H1 (cell line): Measurements from ENCODE around the gene KIF26B. TPM values are rescaled to one million over a fixed set of nuclear protein-coding genes. Genes with fewer than 3 reads are reported as not detected.

Source experiments
- CTCF ChIA-PET: fragments of 300-600 bp; sonication (Branson Sonifier 250); formaldehyde crosslinking; loops from one replicate; lab custom pipeline; 2021; ENCODE audit not compliant: partially characterized antibody; lab: Charles Lee
- POLR2A ChIA-PET: fragments of 300-600 bp; sonication (Branson Sonifier 250); formaldehyde crosslinking; loops from one replicate; lab custom pipeline; 2021; ENCODE audit warnings: inconsistent platforms; ENCODE audit not compliant: partially characterized antibody; lab: Charles Lee
- DNase-seq, 2 experiments: peaks; one replicate each; pipeline versions ENCODE4 v3.0.0 to v3.0.0-alpha.2; 2010 to 2022; ENCODE audit warnings: low spot score in 2 of 2, low read depth in 1 of 2, mixed read lengths in 1 of 2
- FAIRE-seq: peaks from 2 replicates; lab custom pipeline; 2011; peaks lifted over from hg19 to GRCh38; lab: Jason Lieb, UNC
- H2AFZ ChIP-seq: 2 replicates; pipeline ENCODE4 v1.8.1; 2012; ENCODE audit warnings: low read length, inconsistent platforms
- H2AK5ac ChIP-seq: 2 replicates; pipeline ENCODE4 v1.6.1; 2013; ENCODE audit warnings: low read depth, low read length
- H2BK120ac ChIP-seq: replicated peaks from 2 replicates; pipeline ENCODE3; 2013; ENCODE audit warnings: low read depth, low read length, inconsistent platforms
- H2BK12ac ChIP-seq: 2 replicates; pipeline ENCODE4 v1.6.1; 2013; ENCODE audit warnings: low read depth, low read length
- H2BK15ac ChIP-seq: 2 replicates; pipeline ENCODE4 v1.6.1; 2013; ENCODE audit warnings: low read length
- H2BK20ac ChIP-seq: 2 replicates; pipeline ENCODE4 v1.6.1; 2013; ENCODE audit warnings: low read length
- H2BK5ac ChIP-seq: 2 replicates; pipeline ENCODE4 v1.6.1; 2013; ENCODE audit warnings: low read depth, low read length
- H3K14ac ChIP-seq: 2 replicates; pipeline ENCODE4 v1.6.1; 2013; ENCODE audit warnings: inconsistent platforms; ENCODE audit not compliant: insufficient read length
- H3K18ac ChIP-seq: 2 replicates; pipeline ENCODE4 v1.6.1; 2013; ENCODE audit warnings: low read length; ENCODE audit errors: extremely low read depth
- H3K23ac ChIP-seq: 2 replicates; pipeline ENCODE4 v1.6.1; 2013; ENCODE audit warnings: inconsistent platforms; ENCODE audit not compliant: insufficient read length
- H3K23me2 ChIP-seq: 2 replicates; pipeline ENCODE4 v1.6.1; 2013; ENCODE audit warnings: low read depth, low read length
- H3K27ac ChIP-seq: 2 replicates; pipeline ENCODE4 v1.6.1; 2011; ENCODE audit warnings: low read depth, low read length, inconsistent platforms
- H3K27me3 ChIP-seq, 4 experiments: replicated peaks in 1 of 4; 1 replicate in 1 of 4; 2 replicates in 3 of 4; pipeline versions ENCODE4 v1.6.1 to v1.8.1; 2011 to 2013; ENCODE audit warnings: low read length in 3 of 4, mild to moderate bottlenecking in 3 of 4, inconsistent platforms in 2 of 4, mixed read lengths in 2 of 4, moderate library complexity in 1 of 4; ENCODE audit not compliant: control insufficient read depth in 3 of 4, insufficient read depth in 3 of 4; ENCODE audit errors: extremely low read depth in 1 of 4
- H3K36me3 ChIP-seq, 4 experiments: 2 replicates each; pipeline versions ENCODE4 v1.6.1 to v1.8.1; 2011 to 2013; ENCODE audit warnings: mild to moderate bottlenecking in 4 of 4, low read length in 3 of 4, moderate library complexity in 2 of 4, control low read depth in 1 of 4, inconsistent platforms in 1 of 4; ENCODE audit not compliant: insufficient read depth in 4 of 4, control insufficient read depth in 2 of 4
- H3K4ac ChIP-seq: replicated peaks from 2 replicates; pipeline ENCODE3; 2013; ENCODE audit warnings: low read length, low read depth, mixed read lengths, inconsistent platforms; ENCODE audit not compliant: insufficient read length
- H3K4me1 ChIP-seq, 4 experiments: replicated peaks in 1 of 4; 1 replicate in 1 of 4; 2 replicates in 3 of 4; pipeline versions ENCODE4 v1.6.1 to v1.8.1; 2011 to 2013; ENCODE audit warnings: low read length in 3 of 4, inconsistent platforms in 2 of 4, mixed read lengths in 1 of 4; ENCODE audit not compliant: insufficient read depth in 4 of 4, control insufficient read depth in 3 of 4
- H3K4me2 ChIP-seq, 2 experiments: 2 replicates each; pipeline versions ENCODE4 v1.6.1 to v1.8.1; 2011 to 2013; ENCODE audit warnings: low read depth in 2 of 2, low read length in 2 of 2, control low read depth in 1 of 2, inconsistent platforms in 1 of 2, mild to moderate bottlenecking in 1 of 2; ENCODE audit not compliant: insufficient read depth in 1 of 2
- H3K4me3 ChIP-seq, 4 experiments: fragments of 200-600, 300-600 bp in 1 of 4; sonication (generic), shearing (Covaris generic), sonication (Bioruptor Twin) in 1 of 4; 2 replicates each; pipeline versions ENCODE4 v1.5.1 to v1.8.1; 2011 to 2016; ENCODE audit warnings: low read length in 4 of 4, low read depth in 3 of 4, control low read depth in 2 of 4, inconsistent platforms in 2 of 4, mild to moderate bottlenecking in 2 of 4, mixed read lengths in 1 of 4, moderate library complexity in 1 of 4; ENCODE audit not compliant: insufficient read depth in 2 of 4; ENCODE audit errors: extremely low read depth in 1 of 4
- H3K56ac ChIP-seq: replicated peaks from 2 replicates; pipeline ENCODE3; 2013; ENCODE audit warnings: low read depth, mild to moderate bottlenecking, mixed read lengths, low read length, inconsistent platforms; ENCODE audit not compliant: insufficient read length
- H3K79me1 ChIP-seq: 2 replicates; pipeline ENCODE4 v1.6.1; 2013; ENCODE audit warnings: low read depth, low read length, control low read depth
- H3K79me2 ChIP-seq, 2 experiments: 2 replicates each; pipeline versions ENCODE4 v1.6.1 to v1.8.1; 2012 to 2013; ENCODE audit warnings: low read length in 2 of 2, mild to moderate bottlenecking in 2 of 2, inconsistent platforms in 1 of 2; ENCODE audit not compliant: insufficient read depth in 2 of 2, control insufficient read depth in 1 of 2
- H3K9ac ChIP-seq, 4 experiments: replicated peaks in 1 of 4; 1 replicate in 1 of 4; 2 replicates in 3 of 4; pipeline versions ENCODE4 v1.6.1 to v1.8.1; 2011 to 2013; ENCODE audit warnings: low read depth in 3 of 4, low read length in 3 of 4, control low read depth in 2 of 4, mild to moderate bottlenecking in 2 of 4, moderate library complexity in 2 of 4, inconsistent platforms in 1 of 4; ENCODE audit errors: extremely low read depth in 1 of 4
- H3K9me3 ChIP-seq, 2 experiments: 2 replicates each; pipeline versions ENCODE4 v1.6.1 to v1.8.1; 2012 to 2013; ENCODE audit warnings: mild to moderate bottlenecking in 2 of 2, moderate library complexity in 2 of 2, control low read depth in 1 of 2, inconsistent platforms in 1 of 2, low read depth in 1 of 2, low read length in 1 of 2, mixed read lengths in 1 of 2; ENCODE audit not compliant: insufficient read depth in 2 of 2
- H4K20me1 ChIP-seq, 2 experiments: replicated peaks in 1 of 2; 2 replicates each; pipeline versions ENCODE3 to v1.8.1; 2011 to 2013; ENCODE audit warnings: inconsistent platforms in 2 of 2, low read length in 2 of 2, mild to moderate bottlenecking in 1 of 2; ENCODE audit not compliant: insufficient read depth in 2 of 2, control insufficient read depth in 1 of 2
- H4K5ac ChIP-seq: 2 replicates; pipeline ENCODE4 v1.6.1; 2013; ENCODE audit warnings: low read length, low read depth, mixed read lengths, inconsistent platforms; ENCODE audit not compliant: insufficient read length
- H4K8ac ChIP-seq: 2 replicates; pipeline ENCODE4 v1.8.0; 2013; ENCODE audit warnings: mild to moderate bottlenecking, moderate library complexity, low read length, inconsistent platforms; ENCODE audit not compliant: insufficient read depth; ENCODE audit errors: extremely low read depth
- H4K91ac ChIP-seq: replicated peaks from 2 replicates; pipeline ENCODE3; 2013; ENCODE audit warnings: low read length, mixed read lengths, inconsistent platforms; ENCODE audit not compliant: insufficient read length
- CEBPB ChIP-seq: IDR thresholded peaks from 2 replicates; pipeline ENCODE4 v1.6.1; 2012; ENCODE audit warnings: low read depth, low read length
- HDAC6 ChIP-seq: IDR thresholded peaks from one replicate; pipeline ENCODE4 v1.7.1; 2012; ENCODE audit warnings: low read depth, mild to moderate bottlenecking, inconsistent platforms, low read length, moderate library complexity
- JUND ChIP-seq: IDR thresholded peaks from 2 replicates; pipeline ENCODE4 v1.6.1; 2011; ENCODE audit warnings: mild to moderate bottlenecking, improper control_type of control experiment, low read length
- ZNF274 ChIP-seq: IDR thresholded peaks from 2 replicates; pipeline ENCODE4 v1.7.0; 2012; ENCODE audit warnings: low read length, borderline replicate concordance; ENCODE audit errors: extremely low read depth
- WGBS, 2 experiments: shearing (Covaris generic) in 1 of 2; methylation state at CpG; one replicate each; pipeline versions ENCODE4 v1.1.6 to v1.1.7; 2013 to 2015; ENCODE audit warnings: low lambda C conversion rate in 2 of 2, mixed read lengths in 2 of 2, inconsistent platforms in 1 of 2, low coverage in 1 of 2, missing lambda C conversion rate in 1 of 2; ENCODE audit not compliant: insufficient replicate concordance in 2 of 2, insufficient coverage in 1 of 2, insufficient read length in 1 of 2; ENCODE audit errors: extremely low coverage in 1 of 2, missing lambda C conversion rate in 1 of 2; 5-methylcytosine and 5-hydroxymethylcytosine counted together
- polyA plus RNA-seq, 7 experiments: library from polyadenylated mRNA; depleted of rRNA in 3 of 7; stranded (reverse) in 5 of 7; unstranded in 2 of 7; fragments of >200 nt in 5 of 7; fragments of 200-250 nt in 2 of 7; gene quantifications; 1 replicate in 5 of 7; 2 replicates in 1 of 7; 4 replicates in 1 of 7; pipeline versions ENCODE4 v1.2.1 to v1.2.3, GENCODE V29; 2011 to 2013; ENCODE audit warnings: missing spikeins in 2 of 7, mixed read lengths in 2 of 7
- total RNA-seq: library from RNA; stranded (reverse); fragmentation: NEBNext Ultra II Directional; extraction: Animal tissue kit (Norgen Biotek cat#: 25700); gene quantifications from 2 replicates; pipeline ENCODE4 v1.2.1, GENCODE V29; 2021

The KIF26B gene
- total and polyA plus RNA-seq, 2 of the 8 experiments (the other 6 are each of a cell fraction or from before 2014, with no cell fraction given), result 0.06 to 0.28 TPM

GRCh38 chr1:245650441-245650960, 495.7 kb downstream of the KIF26B start:
- CTCF ChIA-PET, result interaction anchor here (0.6 to 0.7 kb wide), 3 partner anchors 36 to 98 kb away, joined by 3 to 4 read pairs (median 3); no protein-coding TSS in a partner anchor
- no peak for TF ChIP-seq CEBPB
- no peak for TF ChIP-seq HDAC6
- no peak for TF ChIP-seq JUND
- no peak for TF ChIP-seq ZNF274

More at GRCh38 chr1:245650441-245650960, 495.7 kb downstream of the KIF26B start:
- Histone ChIP-seq H3K27ac (no peak overlapping the region), H3K23ac (no peak overlapping the region), H2BK5ac (no peak overlapping the region), H3K9me3 (peaks cover 4 to 8% of the 10 kb centered on the region in 2 experiments; a peak in 3 of 4 replicates), H3K9ac (no peak overlapping the region), H2AK5ac (no peak overlapping the region), H3K4me1 (peaks cover 0 to 3% (median 2%) of the 10 kb centered on the region in 4 experiments; a peak in 1 of 7 replicates), H3K27me3 (no peaks in the 10 kb centered on the region), H3K4ac (no peak overlapping the region), H2BK120ac (no peak overlapping the region), H3K14ac (no peak overlapping the region), H3K23me2 (no peaks in the 10 kb centered on the region), H3K79me1 (no peaks in the 10 kb centered on the region), H4K8ac (no peak overlapping the region; the same call in 1 of the 2 replicates), H3K56ac (no peak overlapping the region), H3K79me2 (no peaks in the 10 kb centered on the region), H4K20me1 (no peaks in the 10 kb centered on the region), H3K36me3 (no peaks in the 10 kb centered on the region), H2AFZ (no peak overlapping the region), H2BK12ac (no peak overlapping the region), H4K5ac (no peak overlapping the region), H3K4me2 (no peak overlapping the region), H4K91ac (no peak overlapping the region), H3K18ac (no peak overlapping the region), H2BK20ac (no peak overlapping the region), H3K4me3 (no peak overlapping the region), H2BK15ac (no peak overlapping the region)
- POLR2A ChIA-PET, result no interaction called here
- WGBS, 2 experiments, result 89% methylated on average over 7 of the region's 7 CpGs; no CpG with 5 or more reads in 1 of the 2 experiments
- DNase-seq, result no peak
- FAIRE-seq, result no peak
